Lung (tissue), 12 donors: ENCODE data around the gene ACVR1B. TPM values are rescaled to one million over a fixed set of nuclear protein-coding genes. Genes with fewer than 3 reads are reported as not detected.

Experiments used
- ATAC-seq: fragments of 200-7000 bp; cut with Tn5 transposase; one replicate; pipeline ENCODE4 v1.9.1; 2020; ENCODE audit warnings: moderate number of reproducible peaks; ENCODE audit not compliant: insufficient read depth, low FRiP score
- DNase-seq, 3 donors: peaks; one replicate each; pipeline ENCODE4 v3.0.0-alpha.2; 2013 to 2017
- H3K27ac ChIP-seq, 2 donors: one replicate each; pipeline ENCODE4 v1.5.1; 2013; ENCODE audit warnings: mild to moderate bottlenecking in 2 of 2, moderate library complexity in 2 of 2, control low read depth in 1 of 2, inconsistent platforms in 1 of 2, low read depth in 1 of 2, low read length in 1 of 2
- H3K27me3 ChIP-seq, 3 donors: one replicate each; pipeline ENCODE4 v1.5.1; 2013; ENCODE audit warnings: low read length in 2 of 3; ENCODE audit not compliant: control insufficient read depth in 3 of 3, insufficient read depth in 3 of 3
- H3K36me3 ChIP-seq, 4 donors: one replicate each; pipeline ENCODE4 v1.5.1; 2013; ENCODE audit warnings: low read length in 4 of 4, mild to moderate bottlenecking in 1 of 4, moderate library complexity in 1 of 4; ENCODE audit not compliant: control insufficient read depth in 4 of 4, insufficient read depth in 4 of 4
- H3K4me1 ChIP-seq, 5 donors: one replicate each; pipeline ENCODE4 v1.5.1; 2013; ENCODE audit warnings: low read length in 5 of 5, mild to moderate bottlenecking in 2 of 5, moderate library complexity in 1 of 5; ENCODE audit not compliant: control insufficient read depth in 5 of 5, insufficient read depth in 5 of 5
- H3K4me3 ChIP-seq: one replicate; pipeline ENCODE4 v1.5.1; 2013; ENCODE audit warnings: mild to moderate bottlenecking, control low read depth, moderate library complexity
- H3K9ac ChIP-seq, 2 donors: one replicate each; pipeline ENCODE4 v1.5.1; 2013; ENCODE audit warnings: low read length in 2 of 2, control low read depth in 1 of 2; ENCODE audit not compliant: insufficient read depth in 1 of 2
- H3K9me3 ChIP-seq, 4 donors: one replicate each; pipeline ENCODE4 v1.5.1; 2013; ENCODE audit warnings: low read length in 3 of 4, mild to moderate bottlenecking in 1 of 4, moderate library complexity in 1 of 4; ENCODE audit not compliant: control insufficient read depth in 4 of 4, insufficient read depth in 3 of 4
- CTCF ChIP-seq: IDR thresholded peaks from 2 replicates; pipeline ENCODE4 v1.5.1; 2012; ENCODE audit warnings: mild to moderate bottlenecking; ENCODE audit errors: control extremely low read depth, extremely low read depth
- WGBS, 2 donors: extraction: QIAGEN DNeasy Blood & Tissue Kit; methylation state at CpG; one replicate each; pipeline ENCODE4 v1.1.7; 2013; 5-methylcytosine and 5-hydroxymethylcytosine counted together
- polyA plus RNA-seq, 2 donors: library from polyadenylated mRNA; stranded (reverse); fragments of 200-250 nt; gene quantifications; one replicate each; pipeline ENCODE4 v1.2.1, GENCODE V29; 2013
- total RNA-seq, 2 donors: library from RNA; depleted of rRNA in 1 of 2; stranded (reverse); fragments of >200 nt in 1 of 2; gene quantifications; one replicate each; pipeline ENCODE4 v1.2.1, GENCODE V29; 2014 to 2021
- donor health status: control.
- donor health status: control.
- donor health status: Bipolar disorder and iron deficiency.
- donor health status: healthy.
- donor health status: DM: yes; HTN: yes; CAD: no.

The ACVR1B gene
- total and polyA plus RNA-seq, 4 donors, result 14.0 to 41.7 (median 21.0) TPM

DNA sequence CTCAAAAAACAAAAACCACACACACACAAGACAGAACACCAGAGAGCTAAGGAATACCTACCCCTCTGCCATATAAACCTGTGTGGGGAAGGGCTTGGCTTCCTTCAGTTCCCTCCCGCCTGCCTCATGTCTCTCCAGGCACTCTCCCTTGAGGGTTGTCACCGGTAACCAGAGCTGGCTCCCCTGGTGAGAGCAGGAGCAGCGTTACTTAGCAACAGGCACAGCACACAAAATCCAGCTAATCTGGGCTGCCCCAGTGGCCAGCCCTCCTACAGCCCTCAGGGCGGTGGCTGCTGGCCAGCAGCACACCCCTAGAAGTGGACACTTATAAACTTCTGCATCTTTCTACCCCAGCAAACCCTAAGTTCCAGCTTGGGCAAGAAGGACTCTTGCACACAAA, 78.2 kb downstream of the ACVR1B start:
- H3K9ac ChIP-seq, result no peak overlapping the region
- DNase-seq, result peak; percentile 56 to 69 (median 63)
- no peaks in the 10 kb centered on the region for H3K36me3 ChIP-seq
- H3K27me3 ChIP-seq, result no peaks in the 10 kb centered on the region
- no peak for TF ChIP-seq CTCF
- no peak for ATAC-seq
- H3K9me3 ChIP-seq, result no peaks in the 10 kb centered on the region
- H3K4me1 ChIP-seq, result peaks cover 5 to 29% (median 9%) of the 10 kb centered on the region in 5 donors
- WGBS, 2 donors, result 59 to 66% methylated on average over 4 of the region's 4 CpGs
- no peak overlapping the region for H3K27ac ChIP-seq
- H3K4me3 ChIP-seq, result no peak overlapping the region

DNA sequence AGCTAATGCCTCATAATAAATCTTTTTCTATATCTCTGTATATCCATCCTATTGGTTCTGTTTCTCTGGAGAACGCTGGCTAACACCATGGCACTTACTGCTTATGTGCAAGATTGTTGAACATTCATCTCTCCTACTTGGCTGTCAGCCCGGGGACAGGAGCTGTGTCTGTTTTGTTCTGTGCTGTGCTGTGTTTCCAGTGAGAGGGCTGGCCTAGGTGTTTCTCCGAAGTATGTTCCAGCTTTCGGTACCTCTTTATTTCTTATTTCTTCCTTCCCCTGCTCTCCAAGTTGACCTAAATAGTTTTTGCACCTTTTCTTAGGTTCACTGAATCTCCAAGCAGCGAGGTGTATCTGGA, 80.9 kb downstream of the ACVR1B start:
- 7 to 8% methylated on average over 5 of the region's 5 CpGs for WGBS, 2 donors
- DNase-seq, result peak; percentile 86 to 95 (median 94)

GRCh38 chr12:52032804-52033445, 81.4 kb downstream of the ACVR1B start:
- TF ChIP-seq CTCF, result no peak
- Histone ChIP-seq H3K27ac (peak overlapping the region; percentile 90 to 94), H3K4me1 (peaks cover 5 to 29% (median 10%) of the 10 kb centered on the region in 5 donors), H3K9me3 (no peaks in the 10 kb centered on the region), H3K4me3 (no peak overlapping the region), H3K36me3 (no peaks in the 10 kb centered on the region), H3K27me3 (no peaks in the 10 kb centered on the region), H3K9ac (peak overlapping the region in 1 of 2 donors; percentile 83)
- peak; percentile 98 to 99 (median 99) for DNase-seq
- WGBS, 2 donors, result 0 to 1% methylated on average over 48 of the region's 48 CpGs
- peak; percentile 96 for ATAC-seq

More for the DNA sequence above, 80.9 kb downstream of the ACVR1B start:
- H3K27me3 ChIP-seq, result no peaks in the 10 kb centered on the region
- no peak for ATAC-seq
- peak overlapping the region in 1 of 2 donors; percentile 82 for H3K9ac ChIP-seq
- H3K27ac ChIP-seq, result peak overlapping the region; percentile 81 to 94
- H3K9me3 ChIP-seq, result no peaks in the 10 kb centered on the region
- H3K4me1 ChIP-seq, result peaks cover 5 to 25% (median 10%) of the 10 kb centered on the region in 5 donors
- no peaks in the 10 kb centered on the region for H3K36me3 ChIP-seq
- H3K4me3 ChIP-seq, result no peak overlapping the region
- TF ChIP-seq CTCF, result no peak
